ENCODE data around the gene CDK2AP2. TPM values are rescaled to one million over a fixed set of nuclear protein-coding genes. Genes with fewer than 3 reads are reported as not detected.

CDK2AP2 gene
- total and polyA plus RNA-seq, 10 of the 15 experiments (the other 5 are each of a cell fraction or from before 2014, with no cell fraction given) = 8.0 to 177 (median 40.9) TPM

DNA sequence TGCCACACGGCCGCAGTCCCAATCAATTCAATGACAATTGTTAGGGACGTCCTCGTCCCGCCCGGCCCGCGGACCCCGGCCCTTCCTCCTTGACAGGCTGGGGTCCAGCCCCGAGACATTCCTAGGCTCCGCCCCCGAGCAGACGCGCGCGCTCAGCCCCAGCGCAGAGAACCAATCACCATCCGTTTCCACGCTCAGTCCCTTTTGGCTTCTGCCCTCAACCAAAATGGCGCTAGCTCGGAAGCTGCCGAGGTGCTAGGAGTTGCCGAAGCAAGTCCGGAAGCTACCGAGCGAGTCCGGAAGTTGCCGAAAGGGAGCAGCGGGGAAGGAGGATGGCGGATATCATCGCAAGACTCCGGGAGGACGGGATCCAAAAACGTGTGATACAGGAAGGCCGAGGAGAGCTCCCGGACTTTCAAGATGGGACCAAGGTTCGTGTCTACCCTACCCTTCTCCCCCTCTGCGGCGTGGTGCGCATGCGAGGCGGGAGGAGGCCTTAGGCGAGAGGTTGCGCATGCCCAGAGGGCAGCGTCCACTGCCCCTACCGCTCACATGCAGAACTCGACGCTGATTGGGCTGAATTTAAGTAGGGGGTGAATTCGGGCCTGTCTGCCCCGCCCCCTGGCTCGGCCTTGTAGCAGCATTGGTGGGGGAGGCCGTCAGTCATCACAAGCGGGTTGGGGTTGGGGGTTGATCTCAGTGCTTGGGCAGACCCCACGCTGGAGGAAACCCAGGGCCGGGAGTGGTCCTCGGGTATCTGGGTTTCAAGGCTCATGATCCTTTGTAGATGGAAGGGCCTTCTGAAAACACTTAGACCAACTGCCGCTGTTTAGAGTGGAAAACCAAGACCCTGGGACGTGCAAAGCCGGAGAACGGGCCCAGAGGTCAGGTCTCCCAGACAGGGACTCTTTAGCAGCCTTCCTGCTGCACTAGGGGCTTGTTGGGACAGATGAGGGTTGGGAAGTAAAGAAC lies 24.8 kb downstream of the CDK2AP2 start, which contains the start of gene AIP (continued):
- TF ChIP-seq, protein P1, sequence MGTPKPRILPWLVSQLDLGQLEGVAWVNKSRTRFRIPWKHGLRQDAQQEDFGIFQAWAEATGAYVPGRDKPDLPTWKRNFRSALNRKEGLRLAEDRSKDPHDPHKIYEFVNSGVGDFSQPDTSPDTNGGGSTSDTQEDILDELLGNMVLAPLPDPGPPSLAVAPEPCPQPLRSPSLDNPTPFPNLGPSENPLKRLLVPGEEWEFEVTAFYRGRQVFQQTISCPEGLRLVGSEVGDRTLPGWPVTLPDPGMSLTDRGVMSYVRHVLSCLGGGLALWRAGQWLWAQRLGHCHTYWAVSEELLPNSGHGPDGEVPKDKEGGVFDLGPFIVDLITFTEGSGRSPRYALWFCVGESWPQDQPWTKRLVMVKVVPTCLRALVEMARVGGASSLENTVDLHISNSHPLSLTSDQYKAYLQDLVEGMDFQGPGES (IDR thresholded peaks at IDR 0.05) = peak; percentile 62
- TF ChIP-seq, protein P2, sequence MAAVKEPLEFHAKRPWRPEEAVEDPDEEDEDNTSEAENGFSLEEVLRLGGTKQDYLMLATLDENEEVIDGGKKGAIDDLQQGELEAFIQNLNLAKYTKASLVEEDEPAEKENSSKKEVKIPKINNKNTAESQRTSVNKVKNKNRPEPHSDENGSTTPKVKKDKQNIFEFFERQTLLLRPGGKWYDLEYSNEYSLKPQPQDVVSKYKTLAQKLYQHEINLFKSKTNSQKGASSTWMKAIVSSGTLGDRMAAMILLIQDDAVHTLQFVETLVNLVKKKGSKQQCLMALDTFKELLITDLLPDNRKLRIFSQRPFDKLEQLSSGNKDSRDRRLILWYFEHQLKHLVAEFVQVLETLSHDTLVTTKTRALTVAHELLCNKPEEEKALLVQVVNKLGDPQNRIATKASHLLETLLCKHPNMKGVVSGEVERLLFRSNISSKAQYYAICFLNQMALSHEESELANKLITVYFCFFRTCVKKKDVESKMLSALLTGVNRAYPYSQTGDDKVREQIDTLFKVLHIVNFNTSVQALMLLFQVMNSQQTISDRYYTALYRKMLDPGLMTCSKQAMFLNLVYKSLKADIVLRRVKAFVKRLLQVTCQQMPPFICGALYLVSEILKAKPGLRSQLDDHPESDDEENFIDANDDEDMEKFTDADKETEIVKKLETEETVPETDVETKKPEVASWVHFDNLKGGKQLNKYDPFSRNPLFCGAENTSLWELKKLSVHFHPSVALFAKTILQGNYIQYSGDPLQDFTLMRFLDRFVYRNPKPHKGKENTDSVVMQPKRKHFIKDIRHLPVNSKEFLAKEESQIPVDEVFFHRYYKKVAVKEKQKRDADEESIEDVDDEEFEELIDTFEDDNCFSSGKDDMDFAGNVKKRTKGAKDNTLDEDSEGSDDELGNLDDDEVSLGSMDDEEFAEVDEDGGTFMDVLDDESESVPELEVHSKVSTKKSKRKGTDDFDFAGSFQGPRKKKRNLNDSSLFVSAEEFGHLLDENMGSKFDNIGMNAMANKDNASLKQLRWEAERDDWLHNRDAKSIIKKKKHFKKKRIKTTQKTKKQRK (IDR thresholded peaks at IDR 0.05; ENCODE audit: low read depth, low read length) = no peak
- TF ChIP-seq NR2F1 (conservative IDR thresholded peaks at IDR 0.05) (no peak), SMC3 (IDR thresholded peaks at IDR 0.05; ENCODE audit: borderline replicate concordance, low read length) (no peak), KLF5 (IDR thresholded peaks at IDR 0.05; ENCODE audit: partially characterized antibody) (peak; percentile 79), PML (IDR thresholded peaks at IDR 0.05; ENCODE audit: low read length) (no peak), BMI1 (IDR thresholded peaks at IDR 0.05; ENCODE audit: borderline replicate concordance) (no peak), ZNF622 (IDR thresholded peaks at IDR 0.05) (no peak), GATAD2B (conservative IDR thresholded peaks at IDR 0.05; ENCODE audit: low read depth) (no peak)
- TF ChIP-seq, protein P3, sequence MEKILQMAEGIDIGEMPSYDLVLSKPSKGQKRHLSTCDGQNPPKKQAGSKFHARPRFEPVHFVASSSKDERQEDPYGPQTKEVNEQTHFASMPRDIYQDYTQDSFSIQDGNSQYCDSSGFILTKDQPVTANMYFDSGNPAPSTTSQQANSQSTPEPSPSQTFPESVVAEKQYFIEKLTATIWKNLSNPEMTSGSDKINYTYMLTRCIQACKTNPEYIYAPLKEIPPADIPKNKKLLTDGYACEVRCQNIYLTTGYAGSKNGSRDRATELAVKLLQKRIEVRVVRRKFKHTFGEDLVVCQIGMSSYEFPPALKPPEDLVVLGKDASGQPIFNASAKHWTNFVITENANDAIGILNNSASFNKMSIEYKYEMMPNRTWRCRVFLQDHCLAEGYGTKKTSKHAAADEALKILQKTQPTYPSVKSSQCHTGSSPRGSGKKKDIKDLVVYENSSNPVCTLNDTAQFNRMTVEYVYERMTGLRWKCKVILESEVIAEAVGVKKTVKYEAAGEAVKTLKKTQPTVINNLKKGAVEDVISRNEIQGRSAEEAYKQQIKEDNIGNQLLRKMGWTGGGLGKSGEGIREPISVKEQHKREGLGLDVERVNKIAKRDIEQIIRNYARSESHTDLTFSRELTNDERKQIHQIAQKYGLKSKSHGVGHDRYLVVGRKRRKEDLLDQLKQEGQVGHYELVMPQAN (conservative IDR thresholded peaks at IDR 0.05) = no peak

Measured in GM12878 (cell line).